HCT116 (cell line): ENCODE measurements around the gene RPTOR. TPM values are rescaled to one million over a fixed set of nuclear protein-coding genes. Genes with fewer than 3 reads are reported as not detected.
"Not testable (repeated sequence)": the region's sequence is repeated elsewhere in the genome, so short reads cannot be mapped to it uniquely, and the experiment has no call there.

Experiments used
- ATAC-seq: fragments of 200-7000 bp; cut with Tn5 transposase; 2 replicates; pipeline ENCODE4 v1.9.1; 2020; ENCODE audit warnings: mild to moderate bottlenecking, moderate library complexity
- BruUV-seq: library from RNA; stranded (reverse); fragments of 400-500 nt; replicated peaks from 2 replicates; lab custom pipeline; 2021; lab: Mats Ljungman, UMichigan
- CTCF ChIA-PET: fragments of 300-600 bp; sonication (Branson Sonifier 250); formaldehyde crosslinking; loops from one replicate; lab custom pipeline; 2021; ENCODE audit warnings: antibody characterized with exemption; lab: Charles Lee
- POLR2A ChIA-PET: fragments of 300-600, 350-600 bp; sonication (Branson Sonifier 250); formaldehyde crosslinking; loops from one replicate; lab custom pipeline; 2021; ENCODE audit warnings: antibody characterized with exemption; lab: Charles Lee
- RAD21 ChIA-PET, 2 experiments: fragments of 300-600 bp; sonication (Branson Sonifier 250); formaldehyde crosslinking; loops; one replicate each; lab custom pipeline; 2023; ENCODE audit warnings: low total read pairs in 2 of 2; ENCODE audit not compliant: uncharacterized antibody in 2 of 2, unreplicated experiment in 2 of 2, low non-redundant PET in 1 of 2; lab: Charles Lee
- DNase-seq: peaks from one replicate; pipeline ENCODE4 v3.0.0-alpha.2; 2010; ENCODE audit warnings: low read depth, low spot score
- H2AFZ ChIP-seq: fragments of 200-600 bp; shearing (Covaris generic), sonication (generic); 2 replicates; pipeline ENCODE4 v1.6.1; 2017; ENCODE audit warnings: low read depth, mixed run types, mixed read lengths, antibody characterized with exemption, low read length; ENCODE audit not compliant: poor library complexity, severe bottlenecking
- H3K27ac ChIP-seq: 2 replicates; pipeline ENCODE4 v1.5.1; 2012; ENCODE audit warnings: low read depth, low read length
- H3K27me3 ChIP-seq: fragments of 200-600 bp; sonication (generic); 2 replicates; pipeline ENCODE4 v1.6.1; 2016; ENCODE audit warnings: mixed run types, low read length, mixed read lengths; ENCODE audit not compliant: insufficient read depth
- H3K36me3 ChIP-seq, 2 experiments: fragments of 200-500 bp in 1 of 2; fragments of 200-600 bp in 1 of 2; sonication (Bioruptor generic) in 1 of 2; sonication (generic) in 1 of 2; 2 replicates each; pipeline versions ENCODE4 v1.5.1 to v1.6.1; 2014 to 2016; ENCODE audit warnings: low read length in 2 of 2, inconsistent platforms in 1 of 2, mixed read lengths in 1 of 2, mixed run types in 1 of 2; ENCODE audit not compliant: insufficient read depth in 2 of 2, control insufficient read depth in 1 of 2
- H3K4me1 ChIP-seq, 2 experiments: fragments of 200-600 bp in 1 of 2; sonication (generic) in 1 of 2; 2 replicates each; pipeline versions ENCODE4 v1.5.1 to v1.6.1; 2012 to 2017; ENCODE audit warnings: low read length in 2 of 2, inconsistent platforms in 1 of 2, mild to moderate bottlenecking in 1 of 2, mixed read lengths in 1 of 2, mixed run types in 1 of 2, moderate library complexity in 1 of 2; ENCODE audit not compliant: insufficient read depth in 2 of 2, control insufficient read depth in 1 of 2
- H3K4me2 ChIP-seq: fragments of 200-600 bp; sonication (generic); 2 replicates; pipeline ENCODE4 v1.6.1; 2017; ENCODE audit warnings: mixed run types, low read length, mixed read lengths
- H3K4me3 ChIP-seq, 2 experiments: fragments of 200-600 bp in 1 of 2; sonication (generic) in 1 of 2; replicated peaks in 1 of 2; 2 replicates each; pipeline ENCODE4 v1.5.1; 2011 to 2016; ENCODE audit warnings: low read length in 2 of 2, control low read depth in 1 of 2, low read depth in 1 of 2, mild to moderate bottlenecking in 1 of 2, mixed read lengths in 1 of 2, mixed run types in 1 of 2
- H3K79me2 ChIP-seq: fragments of 200-600 bp; sonication (generic); 2 replicates; pipeline ENCODE4 v1.6.1; 2017; ENCODE audit warnings: mild to moderate bottlenecking, mixed run types, low read length, moderate library complexity, mixed read lengths; ENCODE audit not compliant: insufficient read depth
- H3K9ac ChIP-seq: fragments of 200-600 bp; sonication (generic); 2 replicates; pipeline ENCODE4 v1.6.1; 2016; ENCODE audit warnings: low read length, mixed read lengths
- H3K9me2 ChIP-seq: fragments of 200-600 bp; sonication (generic), shearing (Covaris generic); 2 replicates; pipeline ENCODE4 v1.6.1; 2017; ENCODE audit warnings: mixed run types, mild to moderate bottlenecking, moderate library complexity; ENCODE audit not compliant: insufficient read depth
- H3K9me3 ChIP-seq, 2 experiments: fragments of 200-500 bp in 1 of 2; fragments of 200-600 bp in 1 of 2; sonication (Bioruptor generic) in 1 of 2; sonication (generic) in 1 of 2; 2 replicates each; pipeline ENCODE4 v1.6.1; 2014 to 2017; ENCODE audit warnings: low read length in 2 of 2, mixed read lengths in 2 of 2, inconsistent platforms in 1 of 2, low read depth in 1 of 2, mild to moderate bottlenecking in 1 of 2, mixed run types in 1 of 2, moderate library complexity in 1 of 2; ENCODE audit not compliant: control insufficient read depth in 1 of 2, insufficient read depth in 1 of 2
- H4K20me1 ChIP-seq: fragments of 200-600 bp; sonication (generic), shearing (Covaris generic); 2 replicates; pipeline ENCODE4 v1.6.1; 2017; ENCODE audit warnings: mixed run types, mild to moderate bottlenecking, moderate library complexity; ENCODE audit not compliant: insufficient read depth
- EZH2phosphoT487 ChIP-seq: fragments of 200-600 bp; IDR thresholded peaks from 2 replicates; pipeline ENCODE4 v1.6.1; 2018; ENCODE audit warnings: antibody characterized with exemption, borderline replicate concordance
- POLR2A ChIP-seq: IDR thresholded peaks from 2 replicates; pipeline ENCODE4 v1.7.0; 2011; ENCODE audit warnings: borderline replicate concordance; ENCODE audit not compliant: insufficient read depth, insufficient read length; ENCODE audit errors: extremely low read depth
- SRF ChIP-seq: IDR thresholded peaks from 2 replicates; pipeline ENCODE4 v1.6.1; 2012; ENCODE audit warnings: low read depth
- intact Hi-C: fragments of 100-400 bp; cut with micrococcal nuclease; formaldehyde crosslinking; loops from 2 replicates; pipeline ENCODE4 v1.10.0; 2022
- total RNA-seq: library from RNA; stranded (reverse); gene quantifications from one replicate; pipeline ENCODE4 v1.2.1, GENCODE V29; 2021; ENCODE audit not compliant: unreplicated experiment

The RPTOR gene
- total RNA-seq, 1 experiment from 2014 or later: 69.5 TPM

- CTCF ChIA-PET: no interaction called here
- Histone ChIP-seq H2AFZ (no peak overlapping the region), H3K9me2 (no peaks in the 10 kb centered on the region), H3K9ac (no peak overlapping the region), H3K4me3 (no peak overlapping the region), H3K27me3 (no peaks in the 10 kb centered on the region), H3K36me3 (0 out of 4 replicates have a peak, but pooled peaks cover 0 to 4% of the 10 kb centered on the region in 2 experiments), H4K20me1 (no peaks in the 10 kb centered on the region), H3K27ac (no peak overlapping the region), H3K4me2 (no peak overlapping the region), H3K79me2 (no peaks in the 10 kb centered on the region; the same call in 1 of the 2 replicates), H3K9me3 (no peaks in the 10 kb centered on the region), H3K4me1 (peaks cover 14 to 33% of the 10 kb centered on the region in 2 experiments)
- TF ChIP-seq EZH2phosphoT487: no peak
- TF ChIP-seq SRF: no peak
- no peak for TF ChIP-seq POLR2A
- DNase-seq (no peak), ATAC-seq (no peak)
- RAD21 ChIA-PET: no interaction called here
- POLR2A ChIA-PET: no interaction called here
- intact Hi-C loops: no loop called here
- no TSS peak for BruUV-seq
Observed at GRCh38 chr17:80796430-80796861, 251.8 kb downstream of the RPTOR start.

DNA sequence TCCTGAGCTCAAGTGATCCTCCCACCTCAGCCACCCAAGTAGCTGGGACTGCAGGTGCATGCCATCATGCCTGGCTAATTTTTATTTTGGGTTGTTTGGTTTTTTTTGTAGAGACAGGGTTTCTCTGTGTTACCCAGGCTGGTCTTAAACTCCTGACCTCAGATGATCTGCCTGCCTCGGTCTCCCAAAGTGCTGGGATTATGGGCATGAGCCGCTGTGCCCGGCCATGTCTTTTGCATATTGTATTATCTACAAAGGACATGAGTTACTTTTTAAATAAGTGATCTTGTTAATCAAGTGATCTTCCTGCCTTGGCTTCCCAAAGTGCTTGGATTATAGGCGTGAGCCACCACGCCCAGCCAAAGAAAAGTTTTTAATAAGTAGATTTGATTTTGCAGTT is 252.6 kb downstream of the RPTOR start:
- H3K4me2 ChIP-seq, ATAC-seq, H3K4me3 ChIP-seq, H3K9me3 ChIP-seq, DNase-seq, RAD21 ChIA-PET, intact Hi-C loops, H3K9me2 ChIP-seq, H3K9ac ChIP-seq, H2AFZ ChIP-seq, BruUV-seq, H3K27ac ChIP-seq, H4K20me1 ChIP-seq, H3K27me3 ChIP-seq, H3K79me2 ChIP-seq, H3K36me3 ChIP-seq, CTCF ChIA-PET, POLR2A ChIA-PET: not testable (repeated sequence)
- peaks cover 8 to 25% of the 10 kb centered on the region in 2 experiments for H3K4me1 ChIP-seq
